SW 1271 (cell line): ENCODE results near the gene CBLB.

Experiments
- DNase-seq, 2 experiments: peaks; one replicate each; lab custom pipeline; 2025; lab: John Stamatoyannopoulos, UW

Gene CBLB

DNA sequence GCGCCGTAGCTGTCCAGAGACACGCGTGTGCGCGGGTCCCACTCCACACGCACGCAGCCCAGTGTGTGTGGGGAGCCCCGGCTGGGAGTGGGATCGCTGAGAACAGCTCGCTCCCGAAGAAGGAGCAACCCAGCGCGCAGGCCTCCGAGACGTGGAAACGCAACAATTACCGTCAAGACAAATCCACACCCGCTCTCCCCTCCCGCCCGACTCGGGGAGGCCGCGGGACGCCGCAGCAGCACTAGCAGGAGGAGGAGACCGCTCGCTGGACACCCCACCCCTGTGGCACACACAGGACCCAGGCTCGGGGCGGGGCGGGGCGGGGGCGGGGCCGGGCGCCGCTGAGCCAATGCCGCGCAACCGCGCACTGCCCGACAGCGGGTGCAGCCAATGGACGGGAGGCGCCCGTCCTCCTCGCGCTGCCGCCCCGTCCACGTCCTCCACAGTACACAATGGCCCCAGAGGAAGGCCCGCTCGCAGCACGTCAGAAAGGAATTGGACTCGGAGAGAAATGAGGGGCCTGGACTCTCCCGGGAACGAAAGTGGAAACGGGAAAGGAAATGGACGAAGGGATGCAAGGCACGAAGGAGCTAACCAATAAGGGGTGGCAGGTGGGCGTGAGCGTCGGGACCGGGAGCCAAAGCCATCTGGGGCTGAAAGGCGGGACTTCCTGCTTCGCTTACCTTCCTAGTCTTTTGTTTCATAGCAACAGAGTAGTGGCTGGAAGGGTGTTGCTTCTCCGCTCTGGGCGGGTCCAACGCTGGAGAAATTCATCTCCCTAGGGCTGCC is at the start of gene CBLB:
Gene CBLB (minus strand): TSS at position 271 of the 789 bp plus-strand sequence. CDS start 1,435 bp downstream, outside the sequence.
- peak; percentile 81 to 95 for DNase-seq

- DNase-seq: no peak
These were observed 48.0 kb upstream of the CBLB start for GRCh38 chr3:105916767-105917166.

GRCh38 chr3:105915524-105915923 is 46.7 kb upstream of the CBLB start:
- no peak for DNase-seq

- no peak for DNase-seq
These were observed 44.8 kb upstream of the CBLB start for GRCh38 chr3:105913616-105914015.

DNA sequence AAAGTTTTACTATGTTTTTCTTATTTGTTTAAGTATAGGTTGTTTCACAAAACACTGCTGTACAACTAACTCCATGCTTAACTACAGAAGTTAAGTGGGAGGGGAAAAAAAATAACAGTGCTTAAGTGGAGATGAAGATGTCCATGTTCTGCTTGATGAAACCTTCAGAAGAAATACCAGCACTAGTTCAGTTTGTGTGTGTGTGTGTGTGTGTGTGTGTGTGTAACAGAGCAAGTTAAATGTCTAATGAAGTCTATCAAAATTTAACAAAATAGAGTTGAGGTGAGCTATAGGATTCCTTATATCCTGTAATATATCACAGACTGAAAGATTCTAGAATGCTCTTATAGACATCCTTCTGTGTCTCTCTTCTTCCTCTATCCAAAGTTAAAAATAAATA is 44.1 kb upstream of the CBLB start:
- no peak for DNase-seq

GRCh38 chr3:105911496-105911895 is 42.7 kb upstream of the CBLB start:
- DNase-seq: no peak

- DNase-seq: no peak
These were observed 39.0 kb upstream of the CBLB start for GRCh38 chr3:105907777-105908176.

DNA sequence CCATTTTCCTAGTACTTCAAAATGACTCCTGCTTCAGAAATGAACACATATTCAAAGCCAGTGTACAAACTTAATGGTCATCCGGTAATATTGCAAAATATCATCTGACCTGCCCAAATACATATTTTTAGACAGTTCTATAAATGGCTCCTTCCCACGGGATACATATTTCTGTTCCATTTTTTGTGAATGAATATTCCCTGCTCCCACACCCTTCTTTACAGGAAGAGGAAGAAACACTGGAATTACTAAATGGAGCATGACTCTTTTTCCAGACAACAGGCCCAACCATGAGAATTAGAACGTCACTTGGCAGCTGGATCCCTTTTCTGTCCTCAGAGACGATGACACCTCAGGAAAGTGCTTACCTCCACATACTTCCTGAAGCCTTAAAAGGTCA is 38.0 kb upstream of the CBLB start:
- no peak for DNase-seq

GRCh38 chr3:105906345-105906744 is 37.5 kb upstream of the CBLB start:
- DNase-seq: no peak

- DNase-seq: no peak
These were observed 36.5 kb upstream of the CBLB start for GRCh38 chr3:105905328-105905727.

GRCh38 chr3:105904678-105905284 is 36.0 kb upstream of the CBLB start:
- DNase-seq: no peak

DNA sequence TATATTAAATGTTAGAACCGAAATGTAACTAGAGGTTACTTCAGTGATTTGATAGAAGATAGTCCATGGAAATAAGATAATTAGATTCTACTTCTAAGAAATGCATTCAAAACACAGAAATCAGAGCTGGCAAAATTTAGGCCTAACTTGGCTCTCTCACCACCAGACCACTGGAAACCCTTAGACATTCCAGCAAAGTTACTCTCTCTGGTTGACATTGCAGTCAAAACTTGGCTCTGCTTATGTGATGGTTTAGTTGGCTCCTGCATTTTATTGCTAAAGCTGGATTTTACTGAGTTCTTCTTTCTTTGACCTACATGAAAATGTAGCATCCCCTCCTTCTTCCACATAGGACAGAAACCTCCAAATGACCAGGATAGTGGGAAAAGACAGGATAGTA is 35.4 kb upstream of the CBLB start:
- DNase-seq: no peak

GRCh38 chr3:105899516-105899915 is 30.7 kb upstream of the CBLB start:
- no peak for DNase-seq

DNA sequence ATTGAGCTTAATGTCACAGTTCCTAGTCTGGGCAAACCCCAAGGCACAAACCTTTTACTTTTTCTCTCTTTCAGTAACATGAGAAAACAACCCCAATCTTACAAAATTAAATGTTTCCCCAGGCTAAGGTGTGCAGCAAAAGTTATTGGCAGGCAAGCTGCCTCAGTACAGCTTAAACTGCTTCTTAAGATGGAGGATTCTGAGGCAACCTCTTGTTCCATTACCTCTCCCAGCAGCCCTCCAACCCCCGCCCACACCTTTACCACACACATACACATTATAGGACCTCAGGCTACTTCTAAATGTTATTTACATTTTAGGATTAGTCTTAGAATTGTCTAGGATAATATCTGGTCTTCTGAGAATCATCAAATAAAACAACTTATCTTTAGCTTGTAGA is 22.3 kb upstream of the CBLB start:
- DNase-seq: no peak

DNA sequence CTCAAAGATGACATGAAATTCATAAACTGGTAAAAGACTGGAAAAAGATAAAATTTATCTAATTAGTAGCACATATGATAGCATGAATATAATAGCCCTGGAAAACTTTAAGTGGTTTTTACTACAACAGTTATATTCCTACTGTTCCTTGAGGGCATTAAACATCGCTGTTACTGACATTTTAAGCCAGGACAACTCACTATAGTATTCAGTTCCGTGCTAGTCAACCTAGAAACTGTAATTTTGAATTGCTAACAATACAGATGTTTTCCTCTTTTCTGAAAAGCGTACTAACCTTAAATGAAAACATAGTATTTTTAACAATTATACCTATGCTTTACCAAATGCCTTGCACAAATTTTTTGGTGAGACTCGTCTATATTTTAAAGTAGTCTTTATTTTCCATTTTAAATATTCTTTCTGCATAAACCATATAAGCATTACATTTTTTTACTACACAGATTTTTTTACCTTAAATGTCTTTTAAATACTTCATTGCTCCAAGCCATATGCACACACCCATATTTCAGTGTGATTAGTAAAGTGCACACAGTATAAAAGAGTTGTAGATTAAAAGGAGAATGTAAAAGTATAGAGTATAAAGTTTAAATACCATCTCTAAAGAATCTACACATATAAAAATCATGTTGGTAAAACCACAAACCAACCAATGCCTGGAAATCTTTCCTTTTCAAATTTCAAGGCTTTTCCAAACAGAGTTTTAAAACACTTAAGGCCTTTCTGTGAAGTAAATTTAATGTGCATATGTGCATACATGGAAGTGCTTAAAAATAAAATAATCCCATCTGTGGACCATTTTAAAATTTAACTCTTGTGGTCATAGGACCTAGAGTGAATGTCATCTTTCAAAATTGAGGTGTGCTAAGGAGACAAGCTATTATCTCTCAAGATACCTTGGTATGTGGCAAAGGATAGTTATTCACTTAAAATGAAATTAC is 20.1 kb upstream of the CBLB start:
- no peak for DNase-seq

GRCh38 chr3:105885256-105885655 is 16.4 kb upstream of the CBLB start:
- no peak for DNase-seq

DNA sequence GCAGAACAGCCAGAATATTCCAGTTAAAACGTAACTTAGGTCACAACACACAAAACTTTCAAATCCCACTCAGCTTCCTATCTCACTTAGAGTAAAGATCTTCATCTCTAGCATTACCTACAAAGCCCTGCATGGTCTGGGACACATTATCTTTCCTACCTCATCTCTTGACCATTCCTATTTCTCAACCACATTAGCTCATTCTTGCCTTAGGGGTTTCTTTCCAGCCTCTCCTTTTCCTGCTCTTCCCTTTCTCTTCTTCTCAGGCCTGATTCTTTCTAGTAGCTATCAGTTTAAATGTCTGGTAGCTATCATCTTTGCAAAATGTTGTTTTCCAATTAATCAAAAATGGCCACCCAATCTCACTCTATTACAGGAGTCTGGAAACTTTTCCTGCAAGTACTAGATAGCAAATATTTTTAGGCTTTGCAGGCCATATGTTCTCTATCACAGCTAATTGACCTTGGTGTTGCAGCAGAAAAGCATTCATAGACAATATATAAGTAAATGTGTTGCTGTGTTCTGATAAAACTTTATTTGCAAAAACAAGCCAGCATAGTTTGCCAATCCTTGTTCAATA is 15.1 kb upstream of the CBLB start:
- no peak for DNase-seq

- no peak for DNase-seq
These were observed 12.0 kb upstream of the CBLB start for GRCh38 chr3:105880681-105881290.

DNA sequence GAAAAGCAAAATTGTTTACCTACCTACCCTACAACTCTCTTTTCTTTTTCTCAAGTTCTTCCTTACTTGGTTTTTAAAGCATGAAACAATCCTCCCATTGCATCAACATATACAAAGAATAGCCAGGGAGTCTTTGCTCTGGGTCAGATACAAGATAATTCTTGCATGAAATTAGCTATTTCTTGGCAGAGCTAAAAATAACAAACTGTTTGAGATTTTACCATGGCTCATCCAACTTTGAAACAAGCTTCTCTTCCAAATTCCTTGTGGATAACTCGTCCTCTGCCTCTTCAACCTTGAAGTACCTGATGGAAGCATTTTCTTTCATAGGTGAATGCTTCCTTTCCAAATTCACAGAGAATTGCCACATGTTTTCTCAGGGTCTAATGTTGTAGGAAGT is 9.2 kb upstream of the CBLB start:
- DNase-seq: no peak

DNA sequence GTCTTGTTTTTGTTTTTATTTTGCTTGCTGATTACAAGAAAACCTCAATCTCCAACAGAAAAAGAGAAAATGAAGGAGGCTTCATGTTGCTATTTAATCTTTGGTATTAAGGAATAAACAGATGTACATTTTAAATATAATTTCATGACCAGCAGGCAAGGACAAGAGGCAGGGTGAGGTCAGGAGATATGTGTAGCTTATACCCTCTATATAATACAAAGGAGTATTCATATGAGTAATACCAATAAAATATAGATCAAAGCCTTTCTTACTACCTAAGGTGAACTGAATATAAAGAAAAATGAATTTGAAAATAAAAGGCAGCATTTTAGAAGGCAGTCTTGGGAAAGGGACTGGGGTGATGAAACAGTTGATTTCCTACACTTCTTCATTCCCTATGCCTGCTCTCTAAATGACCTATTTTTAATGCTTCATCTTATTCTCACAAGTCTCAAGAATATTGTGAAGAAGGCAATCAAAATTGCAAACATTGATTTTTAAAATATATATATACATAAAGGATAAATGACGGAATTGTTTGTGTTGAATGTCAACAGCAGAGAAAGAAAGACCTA is 8.6 kb upstream of the CBLB start:
- DNase-seq: no peak

GRCh38 chr3:105876780-105877327 is 8.0 kb upstream of the CBLB start:
- DNase-seq: no peak
